GM18951 (cell line): Measurements from ENCODE around the gene RCBTB1.

Source experiments
- POLR2A ChIP-seq: IDR thresholded peaks from 4 replicates; pipeline ENCODE4 v1.6.1; 2011; ENCODE audit warnings: mild to moderate bottlenecking; ENCODE audit not compliant: insufficient read length, insufficient read depth; ENCODE audit errors: extremely low read depth
- in situ Hi-C: fragments of 300-500 bp; cut with MboI; formaldehyde crosslinking; loops from one replicate; pipeline ENCODE4 v1.12.0; 2022; ENCODE audit warnings: low sequenced_read_pairs, mixed read lengths, inconsistent platforms; ENCODE audit not compliant: unreplicated experiment

The RCBTB1 gene

GRCh38 chr13:49560270-49561061, 24.9 kb downstream of the RCBTB1 start:
- TF ChIP-seq POLR2A: no peak
- in situ Hi-C loops: no loop called here

- TF ChIP-seq POLR2A: no peak
- in situ Hi-C loops: no loop called here
Observed at GRCh38 chr13:49559006-49559405, 26.4 kb downstream of the RCBTB1 start.

DNA sequence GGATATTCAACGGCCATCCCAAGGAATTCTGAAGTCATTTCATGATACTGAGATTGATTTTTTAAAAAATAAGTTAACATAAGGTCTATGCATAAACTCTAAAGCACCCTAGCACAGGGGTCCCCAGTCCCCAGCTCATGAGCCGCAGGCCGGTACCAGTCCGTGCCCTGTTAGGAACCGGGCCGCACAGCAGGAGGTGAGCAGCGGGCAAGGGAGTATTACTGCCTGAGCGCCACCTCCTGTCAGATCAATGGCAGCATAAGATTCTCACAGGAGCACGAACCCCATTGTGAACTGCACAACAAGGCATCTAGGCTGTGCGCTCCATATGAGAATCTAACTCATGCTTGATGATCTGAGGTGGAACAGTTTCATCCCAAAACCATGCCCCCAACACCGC, 31.0 kb downstream of the RCBTB1 start:
- in situ Hi-C loops: no loop called here

DNA sequence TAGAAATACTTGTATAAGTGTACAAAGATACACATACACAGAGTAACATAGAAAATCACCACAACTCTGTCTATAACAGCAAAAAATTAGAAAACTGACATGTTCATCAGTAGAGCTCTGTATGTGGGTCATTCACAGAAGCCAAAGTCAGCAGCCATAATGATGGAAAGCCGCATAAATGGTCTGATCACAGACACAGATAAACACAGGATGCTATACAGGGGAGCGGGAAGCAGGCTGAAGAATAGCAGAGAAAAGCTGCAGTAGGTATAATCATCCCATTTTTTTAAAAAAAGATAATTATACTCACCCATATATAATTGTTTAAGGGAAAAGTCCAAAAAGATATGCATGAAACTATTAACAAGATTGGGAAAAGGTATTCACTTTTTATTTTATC, 31.5 kb downstream of the RCBTB1 start:
- no peak for TF ChIP-seq POLR2A
- in situ Hi-C loops: no loop called here

More for the DNA sequence above, 31.0 kb downstream of the RCBTB1 start:
- no peak for TF ChIP-seq POLR2A

DNA sequence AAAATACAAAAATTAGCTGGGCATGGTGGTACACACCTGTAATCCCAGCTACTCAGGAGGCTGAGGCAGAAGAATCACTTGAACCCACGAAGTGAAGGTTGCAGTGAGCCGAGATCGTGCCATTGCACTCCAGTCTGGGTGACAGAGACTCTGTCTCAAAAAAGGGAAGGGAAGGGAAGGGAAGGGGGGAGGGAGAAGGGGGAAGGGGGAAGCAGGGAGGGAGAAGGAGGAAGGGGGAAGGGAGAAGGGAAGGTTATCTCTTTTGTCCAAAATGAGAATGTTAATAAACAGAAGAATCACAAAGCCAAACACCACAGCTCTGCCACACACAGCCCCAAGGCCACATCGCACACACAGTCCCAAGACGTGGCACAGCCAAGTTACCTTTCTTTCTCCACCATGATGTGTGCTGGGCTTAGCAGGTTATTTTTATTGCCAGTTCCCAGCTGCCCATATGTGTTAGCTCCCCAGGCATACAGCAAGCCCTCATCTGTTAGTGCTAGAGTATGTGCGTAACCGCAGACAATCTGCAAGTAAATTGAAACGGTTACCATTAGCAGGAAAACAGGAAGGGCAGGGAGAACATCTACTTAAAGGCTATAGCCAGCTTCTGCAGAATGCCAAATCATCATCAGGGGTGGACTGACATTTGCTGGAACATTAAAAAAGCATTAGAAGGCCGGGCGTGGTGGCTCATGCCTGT, 34.3 kb downstream of the RCBTB1 start:
- no peak for TF ChIP-seq POLR2A
- in situ Hi-C loops: no loop called here

- TF ChIP-seq POLR2A: no peak
- in situ Hi-C loops: no loop called here
Observed at GRCh38 chr13:49549289-49549688, 36.1 kb downstream of the RCBTB1 start.

DNA sequence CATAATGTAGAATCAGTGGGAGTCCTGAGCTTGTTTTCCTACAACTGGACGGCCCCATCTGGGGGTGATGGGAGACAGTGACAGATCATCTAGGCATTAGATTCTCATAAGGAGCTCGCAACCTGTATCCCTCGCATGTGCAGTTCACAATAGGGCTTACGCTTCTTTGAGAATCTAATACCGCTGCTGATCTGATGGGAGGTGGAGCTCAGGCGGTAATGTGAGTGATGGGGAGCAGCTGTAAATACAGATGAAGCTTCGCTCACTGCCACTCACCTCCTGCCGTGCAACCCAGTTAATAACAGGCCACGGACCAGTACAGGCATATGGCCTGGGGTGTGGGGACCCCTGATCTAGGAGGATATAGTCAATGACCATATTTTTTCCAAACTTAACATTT, 38.8 kb downstream of the RCBTB1 start:
- in situ Hi-C loops: no loop called here
- no peak for TF ChIP-seq POLR2A

- TF ChIP-seq POLR2A: no peak
- in situ Hi-C loops: no loop called here
Observed at GRCh38 chr13:49545661-49546060, 39.7 kb downstream of the RCBTB1 start.

GRCh38 chr13:49543656-49544055, 41.7 kb downstream of the RCBTB1 start:
- in situ Hi-C loops: no loop called here

DNA sequence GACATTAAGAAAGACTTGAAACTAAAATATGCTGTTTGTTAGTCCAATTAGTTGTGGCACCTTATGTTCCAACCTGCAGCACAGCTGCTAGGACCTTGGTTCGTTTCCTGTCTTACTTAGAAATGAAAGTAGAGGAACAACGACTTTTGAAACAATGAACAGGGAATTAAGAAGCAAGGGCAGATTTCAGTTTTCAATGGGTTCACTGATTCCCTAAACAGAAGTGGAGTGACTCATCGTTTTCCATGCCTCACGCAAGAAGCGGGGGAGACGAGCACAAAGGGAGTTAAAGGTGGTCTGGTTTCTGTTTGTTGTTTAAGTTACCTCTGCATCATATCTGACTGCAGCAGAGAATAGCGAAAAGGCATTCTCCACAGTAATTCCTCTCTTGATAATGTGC, 44.8 kb downstream of the RCBTB1 start:
- in situ Hi-C loops: no loop called here
- TF ChIP-seq POLR2A: no peak

More at GRCh38 chr13:49543656-49544055, 41.7 kb downstream of the RCBTB1 start:
- TF ChIP-seq POLR2A: no peak

GRCh38 chr13:49539746-49540145, 45.6 kb downstream of the RCBTB1 start:
- no peak for TF ChIP-seq POLR2A
- in situ Hi-C loops: no loop called here

- in situ Hi-C loops: no loop called here
- TF ChIP-seq POLR2A: no peak
Observed at GRCh38 chr13:49539313-49539712, 46.0 kb downstream of the RCBTB1 start.

- TF ChIP-seq POLR2A: no peak
- in situ Hi-C loops: no loop called here
Observed at GRCh38 chr13:49538404-49538803, 47.0 kb downstream of the RCBTB1 start.
